Brain microvascular endothelial cell (primary cell): ENCODE measurements around the gene SERAC1.

Experiments
- DNase-seq: peaks from one replicate; pipeline ENCODE4 v3.0.0-alpha.2; 2020
- H3K27ac ChIP-seq: fragments of 250-450 bp; sonication (Bioruptor Pico); 2 replicates; pipeline ENCODE4 v1.5.1; 2020; ENCODE audit warnings: mild to moderate bottlenecking, moderate library complexity
- H3K27me3 ChIP-seq: fragments of 250-450 bp; sonication (Bioruptor Pico); replicated peaks from 2 replicates; pipeline ENCODE4 v1.5.1; 2020; ENCODE audit warnings: mild to moderate bottlenecking
- H3K36me3 ChIP-seq: fragments of 250-450 bp; sonication (Bioruptor Pico); replicated peaks from 2 replicates; pipeline ENCODE4 v1.5.1; 2020; ENCODE audit warnings: mild to moderate bottlenecking
- H3K4me3 ChIP-seq: 2 replicates; pipeline ENCODE4 v1.5.1; 2011; ENCODE audit warnings: low read depth, mild to moderate bottlenecking, control low read depth, low read length, moderate library complexity
- in situ Hi-C: cut with HindIII; loops from 2 replicates; pipeline ENCODE4 v1.10.0; 2017; ENCODE audit warnings: low sequenced_read_pairs, low pct_ligation_motif_present
- TF ChIP-seq, protein P1 (sequence below): IDR thresholded peaks from 2 replicates; pipeline ENCODE4 v1.5.1; 2011; ENCODE audit warnings: low read depth, mild to moderate bottlenecking, moderate library complexity, low read length, control low read depth, inconsistent platforms; ENCODE audit errors: missing control alignments

Gene SERAC1

DNA sequence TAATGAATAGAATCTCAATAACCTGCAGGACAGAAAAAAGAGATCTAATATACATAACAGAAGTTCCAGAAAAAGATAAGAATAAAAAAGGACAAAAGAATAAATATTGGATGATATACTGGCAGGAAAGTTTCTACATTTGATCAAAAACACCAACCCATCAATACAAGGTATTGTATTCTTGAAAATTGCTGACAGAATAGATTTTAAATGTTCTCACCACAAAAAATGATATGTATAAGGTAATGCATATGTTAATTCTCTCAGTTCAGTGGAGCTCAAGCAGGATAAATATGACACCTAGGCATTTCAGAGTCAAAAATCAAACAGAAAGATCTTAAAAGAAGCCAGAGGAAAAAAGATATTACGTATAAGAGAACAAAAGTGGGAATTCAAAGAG, 43.8 kb downstream of the SERAC1 start:
- TF ChIP-seq, protein P1, sequence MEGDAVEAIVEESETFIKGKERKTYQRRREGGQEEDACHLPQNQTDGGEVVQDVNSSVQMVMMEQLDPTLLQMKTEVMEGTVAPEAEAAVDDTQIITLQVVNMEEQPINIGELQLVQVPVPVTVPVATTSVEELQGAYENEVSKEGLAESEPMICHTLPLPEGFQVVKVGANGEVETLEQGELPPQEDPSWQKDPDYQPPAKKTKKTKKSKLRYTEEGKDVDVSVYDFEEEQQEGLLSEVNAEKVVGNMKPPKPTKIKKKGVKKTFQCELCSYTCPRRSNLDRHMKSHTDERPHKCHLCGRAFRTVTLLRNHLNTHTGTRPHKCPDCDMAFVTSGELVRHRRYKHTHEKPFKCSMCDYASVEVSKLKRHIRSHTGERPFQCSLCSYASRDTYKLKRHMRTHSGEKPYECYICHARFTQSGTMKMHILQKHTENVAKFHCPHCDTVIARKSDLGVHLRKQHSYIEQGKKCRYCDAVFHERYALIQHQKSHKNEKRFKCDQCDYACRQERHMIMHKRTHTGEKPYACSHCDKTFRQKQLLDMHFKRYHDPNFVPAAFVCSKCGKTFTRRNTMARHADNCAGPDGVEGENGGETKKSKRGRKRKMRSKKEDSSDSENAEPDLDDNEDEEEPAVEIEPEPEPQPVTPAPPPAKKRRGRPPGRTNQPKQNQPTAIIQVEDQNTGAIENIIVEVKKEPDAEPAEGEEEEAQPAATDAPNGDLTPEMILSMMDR, result no peak
- Histone ChIP-seq H3K27ac (no peak overlapping the region), H3K36me3 (no peaks in the 10 kb centered on the region), H3K4me3 (no peak overlapping the region), H3K27me3 (no peaks in the 10 kb centered on the region)
- no peak for DNase-seq
- in situ Hi-C loops, result no loop called here

DNA sequence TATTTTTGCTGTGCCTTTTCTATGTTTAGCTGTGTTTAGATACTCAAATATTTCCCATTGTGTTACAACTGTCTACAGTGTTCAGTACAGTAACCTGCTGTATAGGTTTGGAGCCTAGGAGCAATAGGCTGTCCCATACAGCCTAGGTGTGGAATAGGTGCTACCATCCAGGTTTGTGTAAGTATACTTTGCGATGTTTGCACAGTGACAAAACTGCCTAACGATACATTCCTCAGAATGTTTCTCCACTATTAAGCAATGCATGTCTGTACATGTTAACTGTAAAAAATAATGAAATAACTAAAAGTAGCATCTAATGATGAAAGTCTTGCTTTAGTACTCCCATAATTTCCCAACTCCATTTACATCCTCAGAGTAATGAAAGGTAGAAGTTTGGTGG, 46.0 kb downstream of the SERAC1 start:
- Histone ChIP-seq H3K36me3 (no peaks in the 10 kb centered on the region), H3K4me3 (no peak overlapping the region), H3K27ac (no peak overlapping the region), H3K27me3 (no peaks in the 10 kb centered on the region)
- no peak for DNase-seq
- in situ Hi-C loops, result no loop called here
- TF ChIP-seq, protein P1, result no peak

DNA sequence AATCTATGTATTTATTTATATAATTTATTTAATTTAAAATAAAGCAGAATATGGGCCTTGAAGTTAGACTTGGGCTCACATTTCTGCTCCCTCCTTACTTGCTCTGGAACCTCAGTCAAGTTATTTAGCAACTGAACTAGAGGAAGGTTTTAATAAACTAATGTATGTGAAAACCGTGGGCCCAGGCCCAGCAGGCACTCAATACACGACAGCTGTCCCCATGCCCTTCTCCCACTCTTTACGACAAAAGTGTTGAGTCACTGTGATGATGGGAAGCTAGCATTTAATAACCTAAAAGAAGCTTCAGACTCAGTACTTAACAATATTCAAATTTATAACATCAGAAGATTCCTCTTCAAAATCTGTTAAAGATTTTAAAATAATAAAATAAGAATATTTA, 46.7 kb downstream of the SERAC1 start:
- DNase-seq, result no peak
- H3K36me3 ChIP-seq, result no peaks in the 10 kb centered on the region
- no peak overlapping the region for H3K4me3 ChIP-seq
- H3K27ac ChIP-seq, result no peak overlapping the region
- TF ChIP-seq, protein P1, result no peak
- no peaks in the 10 kb centered on the region for H3K27me3 ChIP-seq
- in situ Hi-C loops, result no loop called here

DNA sequence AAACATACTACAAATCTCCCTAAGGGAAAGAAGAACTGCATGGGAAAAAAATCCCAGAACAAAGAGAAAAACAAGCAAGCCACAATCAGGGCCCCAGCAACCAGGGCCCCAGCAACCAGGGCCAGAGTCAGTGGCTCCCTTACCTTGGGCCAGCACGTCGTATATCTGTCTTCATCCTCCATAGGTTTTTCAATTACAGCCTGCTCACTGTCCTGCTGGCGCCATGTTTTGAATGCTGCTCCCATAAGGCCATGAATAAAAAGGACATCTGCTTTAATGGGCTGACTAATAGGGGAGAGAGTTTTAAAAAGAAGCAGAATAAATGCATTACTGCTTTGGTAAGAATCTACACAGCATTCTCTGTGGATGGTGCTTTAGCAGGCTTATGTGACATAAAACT, 49.2 kb downstream of the SERAC1 start:
- Histone ChIP-seq H3K27ac (no peak overlapping the region), H3K36me3 (no peaks in the 10 kb centered on the region), H3K27me3 (no peaks in the 10 kb centered on the region), H3K4me3 (no peak overlapping the region)
- in situ Hi-C loops, result no loop called here
- TF ChIP-seq, protein P1, result no peak
- DNase-seq, result no peak

DNA sequence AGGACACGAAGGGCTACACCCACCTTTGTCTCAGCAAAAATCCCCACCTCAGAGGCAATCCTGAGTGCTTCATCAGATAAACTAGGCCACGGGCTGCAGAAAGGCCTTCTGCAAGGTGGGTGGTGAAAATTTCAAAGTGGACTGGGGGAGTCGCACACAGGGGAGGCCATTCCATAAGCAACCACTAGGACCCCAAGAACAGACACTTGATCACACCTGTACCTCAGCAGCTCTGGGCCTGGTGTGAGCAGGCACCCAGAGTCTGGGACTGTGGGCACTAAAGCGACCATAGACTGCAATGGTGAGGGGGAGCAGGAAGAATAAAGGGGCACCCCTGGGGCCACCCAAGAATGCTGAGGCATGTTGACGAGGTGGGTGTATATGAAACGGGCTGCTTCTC, 52.6 kb downstream of the SERAC1 start:
- Histone ChIP-seq H3K4me3 (no peak overlapping the region), H3K27me3 (no peaks in the 10 kb centered on the region), H3K36me3 (no peaks in the 10 kb centered on the region), H3K27ac (no peak overlapping the region)
- TF ChIP-seq, protein P1, result no peak
- no peak for DNase-seq
- in situ Hi-C loops, result no loop called here

DNA sequence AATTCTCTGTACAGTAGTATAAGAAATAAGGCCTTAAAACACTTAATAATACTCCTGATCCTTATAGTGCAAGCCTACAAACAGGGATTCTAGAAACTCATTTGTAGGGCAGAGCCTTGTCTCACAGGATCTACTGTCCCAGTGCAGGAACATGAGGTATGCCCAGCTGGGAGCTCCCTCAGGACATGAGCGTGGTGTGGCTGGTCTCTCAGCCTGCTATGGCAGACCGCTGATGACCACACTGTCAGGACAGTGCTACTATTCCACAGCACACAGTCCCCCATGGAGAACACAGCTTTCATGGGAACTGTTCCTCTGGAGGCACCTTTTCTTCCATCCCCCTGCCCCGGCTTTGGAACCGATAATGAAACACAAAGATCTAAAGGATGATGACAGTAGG, 53.0 kb downstream of the SERAC1 start:
- Histone ChIP-seq H3K36me3 (no peaks in the 10 kb centered on the region), H3K27ac (no peak overlapping the region), H3K4me3 (no peak overlapping the region), H3K27me3 (no peaks in the 10 kb centered on the region)
- TF ChIP-seq, protein P1, result no peak
- no peak for DNase-seq
- in situ Hi-C loops, result no loop called here
